ENCODE results near the gene CLCN3. TPM values are rescaled to one million over a fixed set of nuclear protein-coding genes. Genes with fewer than 3 reads are reported as not detected.

CLCN3 gene
- total and polyA plus RNA-seq, 9 of the 15 experiments (the other 6 are each of a cell fraction or from before 2014, with no cell fraction given) = 12.7 to 60.6 (median 38.5) TPM

DNA sequence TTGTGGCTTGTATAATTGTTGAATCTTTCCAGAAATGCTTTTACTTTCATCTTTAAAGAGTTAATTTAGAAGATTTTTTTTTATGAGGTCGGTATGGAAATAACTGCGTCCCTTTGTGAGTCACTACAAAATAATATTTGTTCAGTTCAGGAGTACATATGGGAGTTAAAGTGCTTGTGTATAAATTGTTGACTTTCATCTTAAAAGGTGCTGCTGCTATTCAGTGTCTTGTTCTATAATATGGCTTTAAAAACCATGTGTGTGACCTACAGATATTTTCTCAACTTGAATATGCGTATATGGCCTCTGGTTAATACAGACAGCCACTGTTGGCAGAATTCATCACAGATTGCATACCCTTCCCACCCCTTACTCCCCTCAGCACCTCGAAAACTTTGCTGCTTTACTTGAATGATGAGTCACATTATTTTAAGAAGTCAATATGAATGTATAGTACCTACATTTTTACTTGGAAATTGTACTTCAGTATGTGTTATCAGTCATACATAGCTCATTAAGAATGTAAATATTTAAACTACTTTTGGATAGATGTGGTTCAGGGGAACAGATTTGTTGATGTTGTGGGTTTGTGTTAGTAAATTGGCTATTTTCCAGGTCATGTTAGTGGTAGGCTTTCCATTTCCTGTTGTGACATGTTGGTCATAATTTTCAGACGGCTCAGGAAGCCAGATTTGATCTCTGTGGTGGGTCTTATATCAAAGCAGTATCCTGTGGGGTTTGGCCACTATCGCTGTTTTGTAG is 1.5 kb downstream of the CLCN3 start (continued):
- TF ChIP-seq, protein P1, sequence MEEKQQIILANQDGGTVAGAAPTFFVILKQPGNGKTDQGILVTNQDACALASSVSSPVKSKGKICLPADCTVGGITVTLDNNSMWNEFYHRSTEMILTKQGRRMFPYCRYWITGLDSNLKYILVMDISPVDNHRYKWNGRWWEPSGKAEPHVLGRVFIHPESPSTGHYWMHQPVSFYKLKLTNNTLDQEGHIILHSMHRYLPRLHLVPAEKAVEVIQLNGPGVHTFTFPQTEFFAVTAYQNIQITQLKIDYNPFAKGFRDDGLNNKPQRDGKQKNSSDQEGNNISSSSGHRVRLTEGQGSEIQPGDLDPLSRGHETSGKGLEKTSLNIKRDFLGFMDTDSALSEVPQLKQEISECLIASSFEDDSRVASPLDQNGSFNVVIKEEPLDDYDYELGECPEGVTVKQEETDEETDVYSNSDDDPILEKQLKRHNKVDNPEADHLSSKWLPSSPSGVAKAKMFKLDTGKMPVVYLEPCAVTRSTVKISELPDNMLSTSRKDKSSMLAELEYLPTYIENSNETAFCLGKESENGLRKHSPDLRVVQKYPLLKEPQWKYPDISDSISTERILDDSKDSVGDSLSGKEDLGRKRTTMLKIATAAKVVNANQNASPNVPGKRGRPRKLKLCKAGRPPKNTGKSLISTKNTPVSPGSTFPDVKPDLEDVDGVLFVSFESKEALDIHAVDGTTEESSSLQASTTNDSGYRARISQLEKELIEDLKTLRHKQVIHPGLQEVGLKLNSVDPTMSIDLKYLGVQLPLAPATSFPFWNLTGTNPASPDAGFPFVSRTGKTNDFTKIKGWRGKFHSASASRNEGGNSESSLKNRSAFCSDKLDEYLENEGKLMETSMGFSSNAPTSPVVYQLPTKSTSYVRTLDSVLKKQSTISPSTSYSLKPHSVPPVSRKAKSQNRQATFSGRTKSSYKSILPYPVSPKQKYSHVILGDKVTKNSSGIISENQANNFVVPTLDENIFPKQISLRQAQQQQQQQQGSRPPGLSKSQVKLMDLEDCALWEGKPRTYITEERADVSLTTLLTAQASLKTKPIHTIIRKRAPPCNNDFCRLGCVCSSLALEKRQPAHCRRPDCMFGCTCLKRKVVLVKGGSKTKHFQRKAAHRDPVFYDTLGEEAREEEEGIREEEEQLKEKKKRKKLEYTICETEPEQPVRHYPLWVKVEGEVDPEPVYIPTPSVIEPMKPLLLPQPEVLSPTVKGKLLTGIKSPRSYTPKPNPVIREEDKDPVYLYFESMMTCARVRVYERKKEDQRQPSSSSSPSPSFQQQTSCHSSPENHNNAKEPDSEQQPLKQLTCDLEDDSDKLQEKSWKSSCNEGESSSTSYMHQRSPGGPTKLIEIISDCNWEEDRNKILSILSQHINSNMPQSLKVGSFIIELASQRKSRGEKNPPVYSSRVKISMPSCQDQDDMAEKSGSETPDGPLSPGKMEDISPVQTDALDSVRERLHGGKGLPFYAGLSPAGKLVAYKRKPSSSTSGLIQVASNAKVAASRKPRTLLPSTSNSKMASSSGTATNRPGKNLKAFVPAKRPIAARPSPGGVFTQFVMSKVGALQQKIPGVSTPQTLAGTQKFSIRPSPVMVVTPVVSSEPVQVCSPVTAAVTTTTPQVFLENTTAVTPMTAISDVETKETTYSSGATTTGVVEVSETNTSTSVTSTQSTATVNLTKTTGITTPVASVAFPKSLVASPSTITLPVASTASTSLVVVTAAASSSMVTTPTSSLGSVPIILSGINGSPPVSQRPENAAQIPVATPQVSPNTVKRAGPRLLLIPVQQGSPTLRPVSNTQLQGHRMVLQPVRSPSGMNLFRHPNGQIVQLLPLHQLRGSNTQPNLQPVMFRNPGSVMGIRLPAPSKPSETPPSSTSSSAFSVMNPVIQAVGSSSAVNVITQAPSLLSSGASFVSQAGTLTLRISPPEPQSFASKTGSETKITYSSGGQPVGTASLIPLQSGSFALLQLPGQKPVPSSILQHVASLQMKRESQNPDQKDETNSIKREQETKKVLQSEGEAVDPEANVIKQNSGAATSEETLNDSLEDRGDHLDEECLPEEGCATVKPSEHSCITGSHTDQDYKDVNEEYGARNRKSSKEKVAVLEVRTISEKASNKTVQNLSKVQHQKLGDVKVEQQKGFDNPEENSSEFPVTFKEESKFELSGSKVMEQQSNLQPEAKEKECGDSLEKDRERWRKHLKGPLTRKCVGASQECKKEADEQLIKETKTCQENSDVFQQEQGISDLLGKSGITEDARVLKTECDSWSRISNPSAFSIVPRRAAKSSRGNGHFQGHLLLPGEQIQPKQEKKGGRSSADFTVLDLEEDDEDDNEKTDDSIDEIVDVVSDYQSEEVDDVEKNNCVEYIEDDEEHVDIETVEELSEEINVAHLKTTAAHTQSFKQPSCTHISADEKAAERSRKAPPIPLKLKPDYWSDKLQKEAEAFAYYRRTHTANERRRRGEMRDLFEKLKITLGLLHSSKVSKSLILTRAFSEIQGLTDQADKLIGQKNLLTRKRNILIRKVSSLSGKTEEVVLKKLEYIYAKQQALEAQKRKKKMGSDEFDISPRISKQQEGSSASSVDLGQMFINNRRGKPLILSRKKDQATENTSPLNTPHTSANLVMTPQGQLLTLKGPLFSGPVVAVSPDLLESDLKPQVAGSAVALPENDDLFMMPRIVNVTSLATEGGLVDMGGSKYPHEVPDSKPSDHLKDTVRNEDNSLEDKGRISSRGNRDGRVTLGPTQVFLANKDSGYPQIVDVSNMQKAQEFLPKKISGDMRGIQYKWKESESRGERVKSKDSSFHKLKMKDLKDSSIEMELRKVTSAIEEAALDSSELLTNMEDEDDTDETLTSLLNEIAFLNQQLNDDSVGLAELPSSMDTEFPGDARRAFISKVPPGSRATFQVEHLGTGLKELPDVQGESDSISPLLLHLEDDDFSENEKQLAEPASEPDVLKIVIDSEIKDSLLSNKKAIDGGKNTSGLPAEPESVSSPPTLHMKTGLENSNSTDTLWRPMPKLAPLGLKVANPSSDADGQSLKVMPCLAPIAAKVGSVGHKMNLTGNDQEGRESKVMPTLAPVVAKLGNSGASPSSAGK (IDR thresholded peaks at IDR 0.05) = no peak
- no peak for TF ChIP-seq ZNF445 (CRISPR knock-in tag; IDR thresholded peaks at IDR 0.05; ENCODE audit: low read depth)
- TF ChIP-seq ARID1B (IDR thresholded peaks at IDR 0.05) = peak; percentile 72
- no peak for TF ChIP-seq ZC3H11A (IDR thresholded peaks at IDR 0.05; ENCODE audit: low read depth, low read length)
- no peak for TF ChIP-seq HNRNPK (IDR thresholded peaks at IDR 0.05; ENCODE audit: low read depth, low read length, poor library complexity, severe bottlenecking)
- no peak for TF ChIP-seq POLR2H (tag; IDR thresholded peaks at IDR 0.05; ENCODE audit: low read depth)
- TF ChIP-seq EWSR1 (IDR thresholded peaks at IDR 0.05; ENCODE audit: borderline replicate concordance, low read depth, partially characterized antibody) = no peak
- no peak for TF ChIP-seq ZNF3 (CRISPR knock-in tag; IDR thresholded peaks at IDR 0.05)
- TF ChIP-seq POLR2AphosphoS2 (IDR thresholded peaks at IDR 0.05; ENCODE audit: low read length) = no peak
- TF ChIP-seq, protein P2, sequence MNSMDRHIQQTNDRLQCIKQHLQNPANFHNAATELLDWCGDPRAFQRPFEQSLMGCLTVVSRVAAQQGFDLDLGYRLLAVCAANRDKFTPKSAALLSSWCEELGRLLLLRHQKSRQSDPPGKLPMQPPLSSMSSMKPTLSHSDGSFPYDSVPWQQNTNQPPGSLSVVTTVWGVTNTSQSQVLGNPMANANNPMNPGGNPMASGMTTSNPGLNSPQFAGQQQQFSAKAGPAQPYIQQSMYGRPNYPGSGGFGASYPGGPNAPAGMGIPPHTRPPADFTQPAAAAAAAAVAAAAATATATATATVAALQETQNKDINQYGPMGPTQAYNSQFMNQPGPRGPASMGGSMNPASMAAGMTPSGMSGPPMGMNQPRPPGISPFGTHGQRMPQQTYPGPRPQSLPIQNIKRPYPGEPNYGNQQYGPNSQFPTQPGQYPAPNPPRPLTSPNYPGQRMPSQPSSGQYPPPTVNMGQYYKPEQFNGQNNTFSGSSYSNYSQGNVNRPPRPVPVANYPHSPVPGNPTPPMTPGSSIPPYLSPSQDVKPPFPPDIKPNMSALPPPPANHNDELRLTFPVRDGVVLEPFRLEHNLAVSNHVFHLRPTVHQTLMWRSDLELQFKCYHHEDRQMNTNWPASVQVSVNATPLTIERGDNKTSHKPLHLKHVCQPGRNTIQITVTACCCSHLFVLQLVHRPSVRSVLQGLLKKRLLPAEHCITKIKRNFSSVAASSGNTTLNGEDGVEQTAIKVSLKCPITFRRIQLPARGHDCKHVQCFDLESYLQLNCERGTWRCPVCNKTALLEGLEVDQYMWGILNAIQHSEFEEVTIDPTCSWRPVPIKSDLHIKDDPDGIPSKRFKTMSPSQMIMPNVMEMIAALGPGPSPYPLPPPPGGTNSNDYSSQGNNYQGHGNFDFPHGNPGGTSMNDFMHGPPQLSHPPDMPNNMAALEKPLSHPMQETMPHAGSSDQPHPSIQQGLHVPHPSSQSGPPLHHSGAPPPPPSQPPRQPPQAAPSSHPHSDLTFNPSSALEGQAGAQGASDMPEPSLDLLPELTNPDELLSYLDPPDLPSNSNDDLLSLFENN (IDR thresholded peaks at IDR 0.05; ENCODE audit: low read depth in 2 of 2, low read length in 2 of 2) = no peak
- TF ChIP-seq TEAD4 (IDR thresholded peaks at IDR 0.05; ENCODE audit: low read length) = peak; percentile 71; the same call in 1 of the 2 replicates
- no peak for TF ChIP-seq TEAD4 (CRISPR knock-in tag; IDR thresholded peaks at IDR 0.05; ENCODE audit: borderline replicate concordance)

All from K562 (cell line).